SU-DHL-6 (cell line): ENCODE measurements around the gene POR.

ENCODE experiments used
- H2AFZ ChIP-seq: fragments of 200-600 bp; sonication (generic); 2 replicates; pipeline ENCODE4 v1.6.1; 2014; ENCODE audit warnings: low read depth, mild to moderate bottlenecking, moderate library complexity, mixed read lengths, antibody characterized with exemption, low read length; ENCODE audit not compliant: severe bottlenecking
- H3F3A ChIP-seq: fragments of 200-600 bp; shearing (Covaris generic); 2 replicates; pipeline ENCODE4 v1.6.0; 2016; ENCODE audit warnings: antibody characterized with exemption, mild to moderate bottlenecking; ENCODE audit not compliant: insufficient read depth
- H3K27ac ChIP-seq: fragments of 200-600 bp; sonication (generic); 2 replicates; pipeline ENCODE4 v1.5.1; 2016; ENCODE audit warnings: low read depth, mild to moderate bottlenecking, low read length, moderate library complexity, mixed read lengths
- H3K27me3 ChIP-seq: fragments of 200-600 bp; sonication (generic), shearing (Covaris generic); 2 replicates; pipeline ENCODE4 v1.6.0; 2014; ENCODE audit warnings: mild to moderate bottlenecking, low read length
- H3K36me3 ChIP-seq: fragments of 200-600 bp; sonication (generic); 2 replicates; pipeline ENCODE4 v1.6.1; 2014; ENCODE audit warnings: mild to moderate bottlenecking, low read length, mixed read lengths
- H3K4me2 ChIP-seq: fragments of 300-600, 200-600 bp; shearing (Covaris generic), sonication (generic); 2 replicates; pipeline ENCODE4 v1.6.0; 2014; ENCODE audit warnings: low read length, low read depth, mild to moderate bottlenecking; ENCODE audit not compliant: poor library complexity, severe bottlenecking
- H3K4me3 ChIP-seq: fragments of 200-600 bp; sonication (generic); 2 replicates; pipeline ENCODE4 v1.5.1; 2014; ENCODE audit warnings: antibody characterized with exemption, low read length, mild to moderate bottlenecking, mixed read lengths; ENCODE audit not compliant: insufficient read depth, poor library complexity, severe bottlenecking
- H3K79me2 ChIP-seq: fragments of 200-600 bp; sonication (generic); 2 replicates; pipeline ENCODE4 v1.6.1; 2014; ENCODE audit warnings: mild to moderate bottlenecking, low read length, moderate library complexity; ENCODE audit not compliant: insufficient read depth
- H3K9ac ChIP-seq: fragments of 200-600 bp; sonication (generic); 2 replicates; pipeline ENCODE4 v1.7.0; 2014; ENCODE audit warnings: mild to moderate bottlenecking, low read length
- H3K9me2 ChIP-seq: fragments of 200-600 bp; sonication (generic); replicated peaks from 2 replicates; pipeline ENCODE4 v1.6.1; 2014; ENCODE audit warnings: low read length; ENCODE audit not compliant: insufficient read depth
- H3K9me3 ChIP-seq: fragments of 200-600 bp; sonication (generic); 2 replicates; pipeline ENCODE4 v1.6.1; 2014; ENCODE audit warnings: low read length, mixed read lengths; ENCODE audit not compliant: insufficient read depth
- H4K20me1 ChIP-seq: fragments of 200-600 bp; sonication (generic); 2 replicates; pipeline ENCODE4 v1.6.1; 2014; ENCODE audit warnings: low read depth, mild to moderate bottlenecking, antibody characterized with exemption, low read length, moderate library complexity, mixed read lengths
- EZH2phosphoT487 ChIP-seq: fragments of 200-600 bp; sonication (generic), shearing (Covaris generic); conservative IDR thresholded peaks from 2 replicates; pipeline ENCODE4 v1.6.1; 2018; ENCODE audit warnings: mild to moderate bottlenecking, antibody characterized with exemption, low read length, moderate library complexity, mixed read lengths
- TF ChIP-seq, protein P1 (sequence below): fragments of 200-600 bp; sonication (generic); IDR thresholded peaks from one replicate; pipeline ENCODE4 v1.5.1; 2017; ENCODE audit warnings: antibody characterized with exemption, mild to moderate bottlenecking, low read length, moderate library complexity; ENCODE audit not compliant: insufficient read depth, poor library complexity, severe bottlenecking

The POR gene

DNA sequence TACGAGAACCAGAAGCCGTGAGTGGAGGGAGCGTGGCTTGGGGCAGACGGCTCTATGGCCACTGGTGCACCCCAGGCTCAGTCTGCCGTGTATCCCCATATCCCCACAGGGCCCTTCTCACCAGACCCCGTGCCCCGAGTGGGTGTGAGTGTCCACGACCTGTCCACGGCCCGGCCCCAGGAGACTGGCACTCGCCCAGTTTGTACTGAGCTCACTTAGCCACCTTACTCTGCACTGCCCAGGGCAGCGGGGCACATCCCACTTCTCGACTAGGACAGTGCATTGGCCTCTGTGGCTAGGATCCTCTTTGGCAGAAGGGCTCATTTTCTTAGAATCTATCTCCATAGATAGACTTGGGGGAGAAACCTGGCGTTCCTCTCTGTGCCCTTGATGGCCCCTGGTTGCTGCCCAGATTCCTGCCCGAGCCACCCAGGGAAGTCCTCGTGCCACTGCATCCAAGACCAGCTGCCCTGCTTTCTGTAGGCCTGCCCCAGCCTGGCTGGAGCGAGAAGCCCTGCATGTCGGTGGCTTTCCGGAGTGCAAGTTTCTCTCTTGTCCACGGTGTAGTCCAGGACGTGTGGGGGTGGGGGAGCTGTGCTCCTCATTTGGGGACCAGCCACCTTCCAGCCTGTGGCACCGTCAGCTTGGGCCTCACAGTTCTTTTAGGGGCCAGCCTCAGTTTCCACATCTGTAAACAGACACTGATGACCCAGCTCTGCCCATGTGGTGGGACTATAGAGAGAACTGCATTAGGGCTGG, 67.5 kb downstream of the POR start:
- H3K9me3 ChIP-seq, result no peaks in the 10 kb centered on the region
- H3K36me3 ChIP-seq, result no peaks in the 10 kb centered on the region
- no peak overlapping the region for H3K4me3 ChIP-seq
- TF ChIP-seq EZH2phosphoT487, result no peak
- TF ChIP-seq, protein P1, sequence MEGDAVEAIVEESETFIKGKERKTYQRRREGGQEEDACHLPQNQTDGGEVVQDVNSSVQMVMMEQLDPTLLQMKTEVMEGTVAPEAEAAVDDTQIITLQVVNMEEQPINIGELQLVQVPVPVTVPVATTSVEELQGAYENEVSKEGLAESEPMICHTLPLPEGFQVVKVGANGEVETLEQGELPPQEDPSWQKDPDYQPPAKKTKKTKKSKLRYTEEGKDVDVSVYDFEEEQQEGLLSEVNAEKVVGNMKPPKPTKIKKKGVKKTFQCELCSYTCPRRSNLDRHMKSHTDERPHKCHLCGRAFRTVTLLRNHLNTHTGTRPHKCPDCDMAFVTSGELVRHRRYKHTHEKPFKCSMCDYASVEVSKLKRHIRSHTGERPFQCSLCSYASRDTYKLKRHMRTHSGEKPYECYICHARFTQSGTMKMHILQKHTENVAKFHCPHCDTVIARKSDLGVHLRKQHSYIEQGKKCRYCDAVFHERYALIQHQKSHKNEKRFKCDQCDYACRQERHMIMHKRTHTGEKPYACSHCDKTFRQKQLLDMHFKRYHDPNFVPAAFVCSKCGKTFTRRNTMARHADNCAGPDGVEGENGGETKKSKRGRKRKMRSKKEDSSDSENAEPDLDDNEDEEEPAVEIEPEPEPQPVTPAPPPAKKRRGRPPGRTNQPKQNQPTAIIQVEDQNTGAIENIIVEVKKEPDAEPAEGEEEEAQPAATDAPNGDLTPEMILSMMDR, result no peak
- H3K9ac ChIP-seq, result no peak overlapping the region
- no peaks in the 10 kb centered on the region for H3F3A ChIP-seq
- no peaks in the 10 kb centered on the region for H3K79me2 ChIP-seq
- no peaks in the 10 kb centered on the region for H3K27me3 ChIP-seq
- no peak overlapping the region for H3K27ac ChIP-seq
- no peaks in the 10 kb centered on the region for H4K20me1 ChIP-seq
- H2AFZ ChIP-seq, result no peak overlapping the region
- no peaks in the 10 kb centered on the region for H3K9me2 ChIP-seq
- no peak overlapping the region for H3K4me2 ChIP-seq

DNA sequence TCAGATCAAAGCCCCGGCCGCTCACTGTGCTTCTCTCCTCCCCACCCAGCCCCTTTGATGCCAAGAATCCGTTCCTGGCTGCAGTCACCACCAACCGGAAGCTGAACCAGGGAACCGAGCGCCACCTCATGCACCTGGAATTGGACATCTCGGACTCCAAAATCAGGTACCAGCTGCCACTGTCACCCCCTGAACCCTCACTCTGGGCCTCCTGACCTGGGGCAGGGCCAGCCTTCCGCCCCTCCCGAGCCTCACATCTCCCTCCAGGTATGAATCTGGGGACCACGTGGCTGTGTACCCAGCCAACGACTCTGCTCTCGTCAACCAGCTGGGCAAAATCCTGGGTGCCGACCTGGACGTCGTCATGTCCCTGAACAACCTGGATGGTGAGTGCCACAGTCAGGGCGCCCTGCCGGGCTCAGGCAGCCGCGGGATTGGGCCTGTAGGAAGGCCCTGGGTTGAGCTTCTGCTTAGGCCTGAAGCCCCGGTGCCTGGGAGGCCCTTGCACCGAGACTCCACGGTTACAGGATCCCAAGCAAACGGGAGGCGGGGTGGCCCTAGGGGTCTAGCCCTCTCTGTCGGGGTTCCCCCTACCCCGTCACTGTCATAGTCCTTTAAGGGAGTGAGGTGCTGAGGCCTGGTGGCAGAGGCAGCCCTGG, 68.6 kb downstream of the POR start:
- no peaks in the 10 kb centered on the region for H3K9me2 ChIP-seq
- H3K27me3 ChIP-seq, result no peaks in the 10 kb centered on the region
- no peaks in the 10 kb centered on the region for H3K79me2 ChIP-seq
- no peak overlapping the region for H3K4me3 ChIP-seq
- no peaks in the 10 kb centered on the region for H3K9me3 ChIP-seq
- TF ChIP-seq, protein P1, result no peak
- no peak for TF ChIP-seq EZH2phosphoT487
- no peaks in the 10 kb centered on the region for H3K36me3 ChIP-seq
- no peaks in the 10 kb centered on the region for H4K20me1 ChIP-seq
- H3F3A ChIP-seq, result no peaks in the 10 kb centered on the region
- H2AFZ ChIP-seq, result no peak overlapping the region
- no peak overlapping the region for H3K9ac ChIP-seq
- no peak overlapping the region for H3K27ac ChIP-seq
- H3K4me2 ChIP-seq, result no peak overlapping the region

GRCh38 chr7:75984130-75985008, 69.4 kb downstream of the POR start:
- TF ChIP-seq EZH2phosphoT487, result no peak
- Histone ChIP-seq H3K9me3 (no peaks in the 10 kb centered on the region), H3K9ac (no peak overlapping the region), H3K27ac (no peak overlapping the region), H3K79me2 (no peaks in the 10 kb centered on the region), H3K36me3 (no peaks in the 10 kb centered on the region), H3K27me3 (no peaks in the 10 kb centered on the region), H3F3A (no peaks in the 10 kb centered on the region), H3K4me2 (no peak overlapping the region), H3K4me3 (no peak overlapping the region), H3K9me2 (no peaks in the 10 kb centered on the region), H4K20me1 (no peaks in the 10 kb centered on the region), H2AFZ (no peak overlapping the region)
